HG02970 (cell line): Measurements from ENCODE around the gene ALDOA.
A peak's percentile ranks its signal among the peaks of the same experiment; 100 is the strongest.

ENCODE experiments used
- ATAC-seq: cut with Tn5 transposase; IDR thresholded peaks from one replicate; pipeline ENCODE4 v1.9.1; 2021; ENCODE audit warnings: mild to moderate bottlenecking, moderate library complexity, moderate number of reproducible peaks; ENCODE audit not compliant: unreplicated experiment, low FRiP score

The ALDOA gene

DNA sequence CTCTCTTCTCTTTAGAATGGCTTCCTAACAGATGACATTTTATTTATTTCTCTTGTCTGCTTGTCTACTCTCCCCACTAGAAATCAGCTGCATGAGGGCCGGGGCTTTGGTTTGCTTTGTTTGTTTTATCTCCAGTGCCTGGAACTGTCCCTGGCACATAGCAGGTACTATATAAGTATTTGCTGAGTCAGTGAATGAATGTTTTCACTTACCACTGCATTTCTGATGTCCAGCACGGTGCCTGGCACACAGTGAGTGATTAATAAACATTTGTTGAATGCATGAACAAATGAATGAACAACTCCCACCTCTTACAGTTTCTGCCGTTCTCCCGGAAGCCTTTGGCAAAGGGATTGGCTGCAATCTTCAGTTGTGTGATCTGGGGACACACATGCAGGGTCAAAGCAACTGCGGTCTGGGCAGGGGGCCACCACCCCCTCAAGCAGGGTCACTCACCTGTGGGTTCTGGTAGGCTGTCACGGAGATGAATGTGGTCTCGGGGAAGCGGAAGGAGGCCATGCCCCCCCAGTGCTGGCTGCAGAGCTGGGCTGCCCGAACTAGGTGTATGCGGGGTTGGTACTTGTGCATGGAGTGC, 22.8 kb downstream of the ALDOA start:
- ATAC-seq, result no peak

DNA sequence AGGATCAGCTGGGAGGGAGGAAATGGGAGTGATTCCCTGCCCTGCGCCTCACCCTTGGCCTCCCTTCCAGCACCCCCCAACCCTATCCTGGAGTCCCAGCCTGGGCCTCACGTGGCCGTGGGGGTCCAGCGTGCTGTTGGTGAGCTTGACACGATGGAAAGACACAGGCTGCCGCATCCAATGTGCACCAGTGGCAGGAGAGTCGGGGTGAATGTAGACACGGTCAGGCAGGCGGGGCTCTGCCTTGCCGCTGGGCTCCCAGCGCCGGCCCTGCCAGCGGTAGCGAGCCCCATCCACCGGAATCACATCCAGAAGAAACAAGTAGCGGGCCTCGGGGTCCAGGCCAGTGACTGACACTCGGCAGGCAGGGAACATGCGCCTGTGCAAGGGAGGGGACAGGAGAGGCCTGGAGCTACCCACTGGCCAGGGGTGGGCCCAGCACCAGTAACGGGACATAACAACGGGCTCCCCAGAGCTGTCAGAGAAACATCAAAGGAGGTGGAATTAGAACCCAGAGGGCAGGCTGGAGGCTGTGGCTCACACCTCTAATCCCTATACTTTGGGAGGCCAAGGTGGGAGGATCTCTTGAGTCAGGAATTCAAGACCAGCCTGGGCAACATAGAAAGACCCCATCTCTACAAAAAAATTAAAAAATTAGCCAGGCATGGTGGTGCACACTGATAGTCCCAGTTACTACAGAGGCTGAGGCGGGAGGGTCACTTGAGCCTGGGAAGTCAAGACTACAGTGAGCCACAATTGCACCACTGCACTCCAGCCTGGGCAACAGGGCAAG, 23.5 kb downstream of the ALDOA start:
- no peak for ATAC-seq

DNA sequence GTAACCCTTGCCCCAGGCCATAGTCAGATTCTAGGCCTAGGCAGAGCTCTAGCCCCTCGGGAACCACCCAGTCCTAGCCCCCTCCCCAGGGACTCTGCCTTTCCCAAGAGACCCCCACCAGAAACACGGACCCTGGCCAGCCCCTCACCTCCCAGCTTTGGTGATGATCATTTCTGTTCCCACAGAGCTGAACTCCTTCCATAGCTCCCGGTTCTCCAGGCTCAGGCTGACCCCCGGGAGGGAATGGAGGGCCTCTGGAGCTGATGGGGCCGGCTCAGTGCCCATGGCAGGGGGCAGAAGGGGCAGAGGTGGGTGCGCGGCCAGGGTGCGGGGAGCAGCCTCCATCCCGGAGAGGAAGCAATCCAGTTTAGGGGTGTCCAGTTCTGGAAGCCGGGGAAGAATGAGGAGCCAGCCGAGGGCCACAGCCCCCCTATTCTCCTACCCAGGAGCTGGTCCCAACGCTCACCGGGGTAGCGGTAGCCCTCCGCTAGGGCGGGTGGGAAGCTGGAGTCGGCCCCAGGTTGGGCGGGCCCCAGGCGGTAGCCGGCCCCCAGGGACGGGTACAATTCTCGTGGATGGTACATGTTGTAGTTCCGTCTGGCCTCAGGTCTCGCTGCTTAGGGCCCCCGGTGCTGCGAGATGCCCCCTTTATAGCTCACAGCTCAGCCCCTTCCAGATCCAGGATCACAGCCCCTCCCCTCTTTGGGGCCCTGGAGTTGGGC, 25.2 kb downstream of the ALDOA start:
- ATAC-seq, result no peak

DNA sequence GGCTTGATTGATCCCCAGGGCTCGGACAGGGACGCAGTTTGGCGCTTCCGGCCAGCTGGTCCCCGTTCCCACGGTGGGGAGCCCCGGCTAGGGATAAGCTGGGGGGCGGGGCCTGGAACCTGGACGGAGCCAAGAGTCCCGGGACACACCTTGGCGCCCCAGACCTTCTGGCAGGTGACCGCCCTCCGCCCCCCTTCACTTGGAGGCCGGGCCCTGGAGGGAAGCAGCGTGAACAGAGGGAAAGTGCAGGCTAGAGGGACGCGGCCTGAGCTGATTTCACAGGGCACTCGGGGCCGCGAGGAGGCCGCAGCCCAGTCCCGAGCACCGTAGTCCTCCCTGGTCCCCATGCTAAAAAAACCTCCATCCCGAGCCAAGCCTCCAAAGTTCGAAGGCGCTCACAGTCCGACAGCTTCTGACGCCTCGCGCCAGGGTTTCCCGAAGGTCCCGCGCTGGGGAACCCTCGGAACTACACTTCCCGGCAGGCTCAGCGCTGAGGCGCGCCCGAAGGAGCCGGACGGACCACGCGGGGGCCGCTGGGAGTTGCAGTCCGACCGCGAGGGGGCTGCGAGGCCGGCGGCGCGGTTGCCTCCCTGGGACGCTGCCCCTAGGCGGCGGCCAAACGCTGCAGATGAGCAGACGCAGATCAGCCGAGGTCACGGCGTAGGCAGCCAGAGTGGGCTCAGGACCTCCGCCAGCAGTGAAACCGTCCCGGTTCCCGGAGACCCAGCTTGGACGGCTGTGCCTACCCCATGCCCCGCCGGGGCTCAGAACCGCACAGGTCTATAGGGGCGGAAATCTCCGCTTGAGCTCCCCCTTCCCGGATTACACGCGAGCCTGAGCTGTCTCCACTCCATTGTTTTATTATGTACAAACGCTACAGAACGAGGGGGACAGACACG, 26.2 kb downstream of the ALDOA start, which contains the start of gene TBX6:
Gene TBX6, minus strand, starts transcription at position 451 of the 899 bp plus-strand sequence. CDS start 731 bp downstream, outside the sequence.
- peak; percentile 61 for ATAC-seq

DNA sequence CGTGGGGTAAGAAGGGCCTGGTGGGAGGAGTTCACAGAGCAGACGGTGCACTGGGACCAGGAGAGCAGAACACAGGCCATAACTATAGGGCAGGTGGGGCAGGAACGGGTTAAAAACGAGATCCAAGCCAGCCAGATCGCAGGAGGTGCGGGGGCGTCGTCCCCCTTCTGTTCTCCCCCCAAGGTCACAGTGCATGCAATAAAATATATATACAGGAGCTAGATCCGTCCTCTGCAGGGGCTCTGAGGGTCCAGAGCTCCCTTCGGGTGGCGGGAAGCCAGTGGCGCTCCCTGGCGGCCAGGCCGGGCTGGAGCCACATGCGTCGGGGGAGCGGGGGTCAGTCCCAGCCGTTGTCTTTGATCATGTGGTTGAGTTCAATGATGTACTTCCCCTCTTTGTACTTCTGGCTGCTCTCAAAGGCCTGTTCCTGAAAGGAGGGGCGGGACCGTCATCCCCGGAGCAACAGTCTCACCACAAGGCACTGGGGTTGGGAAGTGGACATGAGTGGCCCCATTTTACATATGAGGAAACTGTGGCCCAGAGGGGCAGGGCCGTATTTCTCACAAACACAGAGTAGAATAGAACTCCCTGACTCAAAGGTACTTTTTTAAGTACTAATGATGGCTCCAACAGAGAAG, 26.9 kb downstream of the ALDOA start:
- ATAC-seq, result peak; percentile 33

DNA sequence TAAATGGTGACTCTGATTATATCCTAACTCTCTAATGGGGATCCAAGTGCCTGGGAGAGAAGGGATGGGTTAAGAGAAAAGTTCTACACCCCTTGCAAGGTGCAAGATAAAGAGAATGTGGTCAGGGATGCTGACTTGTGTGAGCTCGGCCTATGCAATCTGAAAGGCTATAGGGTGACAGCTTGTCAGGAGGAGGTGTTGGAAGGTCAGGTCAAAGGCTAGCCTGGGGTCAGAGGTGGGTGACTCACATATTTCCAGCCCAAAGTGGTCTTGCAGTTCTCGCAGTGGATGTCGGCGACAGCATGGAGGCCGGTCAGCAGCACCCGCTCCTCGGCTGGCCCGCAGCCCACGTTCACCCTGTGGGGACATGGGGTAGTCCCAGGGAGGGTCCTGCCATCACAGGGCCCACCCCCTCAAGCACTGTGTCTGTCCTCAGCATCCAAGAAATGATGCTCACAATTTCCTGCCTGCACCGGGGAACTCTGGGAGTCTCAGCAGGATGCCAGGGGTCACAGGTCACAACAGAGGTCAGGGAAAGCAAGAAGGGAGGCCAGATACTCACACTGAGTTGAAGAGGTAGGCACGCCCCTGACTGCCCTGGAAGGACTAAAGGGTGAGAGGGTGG, 29.1 kb downstream of the ALDOA start:
- ATAC-seq, result no peak

DNA sequence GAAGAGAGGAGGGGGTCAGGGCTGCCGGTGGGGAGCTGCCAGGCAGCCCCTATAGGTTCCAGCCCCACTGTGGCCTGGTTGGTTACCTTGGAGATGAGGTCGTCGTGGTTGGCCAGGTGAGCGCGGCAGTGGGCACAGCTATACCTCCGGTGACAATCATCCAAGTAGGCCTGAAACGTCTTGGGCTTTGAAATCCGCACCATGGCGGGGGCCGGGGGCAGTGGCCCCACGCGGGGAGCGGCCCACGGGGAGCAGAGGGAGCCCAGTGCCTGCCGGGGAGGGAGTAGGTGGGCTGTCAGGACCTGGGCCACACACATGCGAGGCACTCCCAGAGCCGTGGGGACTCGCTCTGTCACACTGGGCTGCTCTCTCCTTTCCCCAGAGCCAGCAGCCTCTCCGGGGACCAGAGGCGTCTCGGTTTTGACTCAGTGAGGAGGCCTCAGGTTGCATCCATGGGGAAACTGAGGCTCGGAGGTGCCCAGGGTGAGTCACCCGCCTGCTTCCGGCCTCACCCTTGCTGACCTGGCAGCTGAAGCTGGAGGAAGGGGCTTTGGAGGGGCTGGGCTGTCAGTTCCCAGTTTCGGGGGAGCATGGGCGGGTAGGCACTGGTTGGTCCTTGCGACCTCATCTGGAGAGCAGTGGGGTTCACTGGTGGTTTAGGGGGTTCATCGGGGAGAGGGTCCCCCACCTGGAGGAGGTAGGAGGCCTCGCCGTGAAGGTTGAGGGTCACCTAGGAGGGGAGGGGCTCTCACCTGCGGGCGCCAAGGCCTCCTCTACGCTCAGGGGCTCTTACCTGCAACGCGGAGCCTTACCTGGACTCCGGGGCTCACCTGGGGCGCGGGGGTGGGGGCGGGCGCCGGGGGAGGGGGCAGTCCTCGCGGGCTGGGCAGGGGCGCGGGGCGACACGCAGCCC, 29.9 kb downstream of the ALDOA start:
- no peak for ATAC-seq

DNA sequence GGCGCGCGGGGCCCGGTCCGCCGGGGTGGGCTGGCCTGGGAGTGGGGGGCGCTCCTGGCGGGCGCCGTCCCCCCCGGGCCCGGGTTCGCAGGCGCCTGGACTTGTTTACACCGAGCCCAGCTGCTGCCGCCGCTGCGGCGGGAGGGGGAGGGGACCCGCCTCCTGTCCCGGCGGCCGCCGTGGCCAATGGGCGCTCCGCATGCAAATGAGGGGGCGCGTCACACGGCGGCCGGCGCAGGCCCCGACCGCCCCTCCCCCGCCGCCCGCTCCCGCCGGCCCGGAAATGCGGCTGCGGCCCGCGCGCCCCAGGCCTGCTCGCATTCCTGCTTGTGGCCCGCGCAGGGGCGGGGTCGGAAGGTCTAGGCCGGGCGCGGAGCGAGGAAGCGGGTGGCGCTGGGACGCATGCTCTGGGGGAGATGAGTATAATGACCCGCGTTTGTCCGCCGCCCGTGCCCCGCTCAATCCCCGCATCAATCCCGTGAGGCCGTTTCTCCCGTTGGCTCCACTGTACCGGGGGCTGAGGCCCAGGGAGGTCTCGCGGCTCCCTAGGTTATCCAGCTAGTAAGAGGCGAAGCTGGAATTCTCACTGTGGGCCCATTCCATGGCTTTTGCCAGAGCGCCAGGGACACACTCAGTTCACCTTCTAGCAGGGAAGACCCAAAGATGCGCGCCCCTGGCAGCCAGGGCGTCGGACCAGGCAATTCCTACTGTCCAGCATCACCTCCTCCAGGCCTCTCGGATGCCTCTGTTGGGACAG, 30.7 kb downstream of the ALDOA start, which contains the start of gene YPEL3:
Gene YPEL3, minus strand, starts transcription at position 109 of the 757 bp plus-strand sequence. CDS start 731 bp downstream, outside the sequence.
- peak; percentile 42 for ATAC-seq

DNA sequence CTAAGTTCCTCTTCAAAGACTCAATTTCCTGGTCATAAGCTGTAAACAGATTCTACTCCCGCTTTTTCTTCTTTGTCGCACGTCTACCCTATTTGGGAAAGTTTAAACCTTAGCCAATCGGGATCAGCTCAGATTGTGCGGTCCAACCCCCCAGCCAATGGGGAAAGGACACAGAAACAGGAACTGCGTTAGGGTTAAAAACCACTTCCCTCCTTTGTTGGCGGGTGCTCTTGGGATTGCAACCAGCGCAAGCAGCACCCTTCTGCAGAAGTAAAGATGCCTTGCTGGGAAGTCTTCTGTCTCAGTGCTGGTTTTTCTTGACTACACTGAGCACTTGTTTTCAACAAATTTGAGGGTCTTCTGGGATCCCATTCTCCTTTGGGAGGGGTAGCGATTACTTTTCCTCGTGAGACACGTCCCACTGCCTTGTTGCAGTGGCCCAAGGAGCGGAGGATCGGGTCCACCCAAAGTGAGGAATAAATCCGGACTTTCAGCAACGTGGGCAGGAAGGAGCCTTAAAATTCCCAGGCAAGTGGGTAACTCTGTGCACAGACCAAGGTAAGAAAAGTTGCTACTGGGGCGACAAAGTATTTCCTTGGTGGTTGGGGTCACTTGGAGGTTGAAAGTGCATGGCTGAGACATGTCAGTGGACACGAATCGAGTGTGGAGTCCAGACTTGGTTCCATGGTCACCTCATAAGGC, 31.5 kb downstream of the ALDOA start:
- ATAC-seq, result no peak

DNA sequence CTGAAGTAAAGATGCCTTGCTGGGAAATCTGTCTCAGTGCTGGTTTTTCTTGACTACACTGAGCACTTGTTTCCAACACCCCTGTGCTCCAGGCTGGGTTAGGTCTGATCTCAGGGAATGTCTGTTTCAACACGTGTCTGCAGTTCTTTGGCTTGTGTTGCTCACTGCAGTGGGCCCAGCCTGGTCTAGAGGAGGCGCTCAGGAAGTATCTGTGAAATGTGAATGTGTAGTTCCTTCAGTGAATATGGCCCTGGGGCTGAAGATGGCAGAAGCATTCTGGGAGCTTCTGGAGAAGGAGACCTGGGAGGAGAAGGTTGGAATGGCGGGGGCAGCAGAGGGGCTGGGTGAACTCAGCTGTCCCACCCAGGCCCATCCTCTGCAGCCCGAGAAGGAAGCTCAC, 38.5 kb downstream of the ALDOA start:
- ATAC-seq, result no peak

DNA sequence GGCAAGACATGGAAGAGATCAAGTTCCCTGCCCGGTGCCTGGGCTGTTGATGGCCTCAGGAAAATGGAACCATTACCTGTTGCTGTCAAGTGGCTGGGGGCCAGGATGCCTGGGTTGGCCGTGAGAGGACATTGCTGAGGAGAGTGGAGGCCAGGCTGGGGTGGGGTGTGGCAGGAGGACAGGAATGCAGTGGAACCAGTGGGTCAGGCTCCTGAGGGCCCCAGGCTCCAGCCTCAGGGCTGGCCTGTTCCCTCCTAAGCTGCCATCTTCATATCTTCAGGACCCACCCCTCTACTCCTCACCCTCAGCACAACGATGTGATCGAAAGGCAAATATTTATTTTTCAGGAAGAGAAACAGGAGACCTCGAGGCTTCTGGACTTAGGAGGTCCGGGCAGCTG, 38.9 kb downstream of the ALDOA start:
- no peak for ATAC-seq

DNA sequence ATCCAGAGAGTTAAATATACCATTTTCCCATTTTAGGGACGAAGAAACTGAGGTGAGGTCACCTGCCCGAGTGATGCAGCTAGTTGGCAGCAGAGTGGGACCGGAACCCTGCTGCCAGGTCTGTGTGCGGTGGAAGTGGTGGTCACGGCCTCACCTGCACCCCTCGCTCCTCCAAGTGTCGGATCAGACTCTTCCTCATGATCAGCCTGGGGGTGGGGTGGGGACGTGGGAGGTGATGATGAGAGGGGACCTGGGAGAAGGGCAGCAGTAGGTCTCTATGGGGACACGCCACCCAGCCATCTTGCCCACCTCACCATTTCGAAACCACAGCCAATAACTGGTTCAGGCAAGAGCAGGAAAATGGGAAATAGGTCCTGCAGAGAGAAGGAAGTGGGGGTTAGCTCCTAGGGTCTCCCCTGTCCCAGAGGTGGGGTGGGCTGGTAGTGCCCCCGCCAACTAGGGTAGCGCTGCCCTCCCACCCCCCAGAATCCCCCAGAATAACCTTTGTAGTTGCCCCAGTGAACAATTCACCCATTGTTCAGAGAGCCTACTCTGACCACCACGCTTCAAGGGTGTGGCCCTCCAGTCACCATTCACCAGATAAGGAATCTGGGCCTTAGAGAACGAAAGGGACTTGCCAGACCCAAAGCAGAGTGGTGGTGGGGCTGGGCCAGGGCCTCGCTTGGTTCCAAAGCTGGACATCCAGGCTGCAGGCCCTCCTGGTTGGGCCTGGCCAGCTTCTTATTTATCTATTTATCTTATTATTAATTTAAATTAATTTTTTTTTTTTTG, 42.7 kb downstream of the ALDOA start:
- ATAC-seq, result no peak

DNA sequence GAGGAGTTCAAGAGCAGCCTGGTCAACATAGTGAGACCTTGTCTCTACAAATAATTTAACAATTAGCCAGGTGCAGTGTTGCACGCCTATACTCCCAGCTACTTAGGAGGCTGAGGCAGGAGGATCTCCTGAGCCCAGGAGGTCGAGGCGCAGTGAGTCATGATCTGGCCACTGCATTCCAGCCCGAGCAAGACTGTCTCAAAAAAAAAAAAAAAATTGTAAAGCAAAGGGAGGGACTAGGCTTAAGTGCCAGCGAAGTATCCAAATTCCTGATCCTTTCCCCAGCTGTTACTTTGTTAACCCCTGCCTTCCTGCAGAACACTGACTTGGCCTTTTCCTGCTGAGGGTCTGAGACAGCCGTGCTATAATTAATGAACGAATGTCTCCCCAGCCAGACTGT, 45.1 kb downstream of the ALDOA start:
- no peak for ATAC-seq

DNA sequence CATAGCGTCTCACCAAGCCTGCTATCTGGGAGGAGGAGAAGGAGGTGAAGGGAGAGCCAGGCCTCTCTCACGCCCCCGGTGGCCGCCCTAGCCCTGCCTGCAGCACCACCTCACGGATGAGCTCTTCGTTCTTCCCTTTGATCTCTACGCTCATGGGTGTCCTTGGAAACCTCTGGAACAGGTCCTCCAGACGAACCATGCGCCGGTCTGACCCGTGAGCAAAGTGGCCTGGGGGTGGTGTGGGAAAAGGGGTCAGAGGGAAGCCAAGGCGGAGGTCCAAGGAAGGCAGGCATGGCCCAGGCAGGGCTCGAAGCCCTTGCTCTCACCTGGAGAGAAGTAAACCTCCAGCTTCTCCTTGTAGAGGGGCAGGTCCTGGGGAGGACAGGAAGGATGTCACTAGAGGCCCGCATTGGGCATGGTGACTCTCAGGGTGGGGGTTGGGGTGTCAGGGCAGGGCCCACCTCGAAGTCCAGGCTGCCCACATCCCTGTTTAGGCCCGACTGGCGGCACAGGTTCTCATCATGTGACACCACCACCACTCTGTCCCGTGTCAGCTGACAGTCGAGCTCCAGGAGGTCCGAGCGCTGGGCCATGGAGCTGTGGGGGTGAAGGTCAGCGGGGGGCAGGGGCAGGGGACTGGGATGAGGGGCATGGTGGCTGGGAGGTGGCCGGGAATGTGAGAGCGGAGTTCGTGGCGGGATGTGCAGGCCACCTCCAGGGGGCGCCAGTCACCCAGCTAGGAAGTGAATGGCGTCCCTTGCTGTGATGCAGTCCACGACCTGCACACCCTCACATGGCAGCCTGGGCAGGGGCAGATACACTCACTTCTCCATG, 46.9 kb downstream of the ALDOA start:
- no peak for ATAC-seq

DNA sequence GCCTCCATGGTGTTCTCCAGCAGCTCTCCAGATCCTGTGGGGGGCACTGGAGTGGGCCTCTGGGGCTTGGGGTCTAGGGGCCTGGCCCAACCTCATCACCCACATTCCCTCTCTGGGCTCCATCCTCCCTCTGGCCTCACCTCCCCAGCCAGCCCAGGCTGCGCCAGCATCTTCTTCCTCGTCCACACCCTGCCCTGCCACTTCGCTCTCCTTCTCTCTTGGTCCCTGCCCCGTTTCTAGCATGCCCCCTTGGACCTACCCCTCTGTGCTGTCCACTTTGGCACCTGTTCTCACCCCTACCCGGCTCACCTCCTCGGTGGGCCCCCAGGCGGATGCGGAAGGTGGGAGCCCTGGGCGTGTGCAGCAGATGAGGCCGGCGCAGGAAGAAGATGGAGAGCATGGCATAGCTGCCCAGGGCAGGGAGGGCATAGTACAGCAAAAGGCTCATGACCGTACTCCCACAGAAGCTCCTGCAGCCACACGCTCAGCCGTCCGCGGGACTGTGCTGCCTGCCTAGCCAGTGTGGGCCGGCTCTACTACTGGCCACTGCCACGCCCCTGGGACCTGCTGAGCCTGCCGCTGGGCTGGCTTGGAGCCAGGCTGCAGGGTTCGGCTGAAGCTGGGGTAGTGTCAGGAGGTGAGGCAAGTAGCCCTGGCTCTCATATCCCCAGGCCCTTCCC, 47.6 kb downstream of the ALDOA start, which contains the start of gene GDPD3:
Gene GDPD3, minus strand, starts transcription at position 507 of the 680 bp plus-strand sequence. Its CDS starts 59 bp downstream, at position 448.
- ATAC-seq, result no peak
